HG03457 (cell line): ENCODE data around the gene MAN1A1.

Experiments used
- ATAC-seq: cut with Tn5 transposase; IDR thresholded peaks from one replicate; pipeline ENCODE4 v1.9.1; 2021; ENCODE audit warnings: moderate number of reproducible peaks; ENCODE audit not compliant: unreplicated experiment

The MAN1A1 gene

DNA sequence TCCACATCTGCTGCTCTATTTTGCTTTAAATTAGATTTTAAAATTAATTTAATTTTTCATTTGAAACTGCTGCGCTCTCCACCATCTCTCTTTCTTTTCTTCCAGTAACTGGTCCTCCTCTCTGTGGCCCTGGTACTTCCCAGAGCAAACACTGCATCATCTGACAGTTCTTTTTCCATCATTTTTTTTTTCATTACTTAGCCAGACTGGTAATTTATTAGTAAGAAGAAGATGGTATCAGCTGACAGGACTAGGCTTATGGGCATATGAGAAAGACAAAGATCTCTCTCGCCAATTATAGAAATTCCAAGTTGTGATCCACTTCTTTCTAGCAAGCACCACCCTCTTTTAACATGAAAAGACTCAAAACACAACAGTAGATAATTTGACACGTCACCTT is 197.4 kb downstream of the MAN1A1 start:
- no peak for ATAC-seq

DNA sequence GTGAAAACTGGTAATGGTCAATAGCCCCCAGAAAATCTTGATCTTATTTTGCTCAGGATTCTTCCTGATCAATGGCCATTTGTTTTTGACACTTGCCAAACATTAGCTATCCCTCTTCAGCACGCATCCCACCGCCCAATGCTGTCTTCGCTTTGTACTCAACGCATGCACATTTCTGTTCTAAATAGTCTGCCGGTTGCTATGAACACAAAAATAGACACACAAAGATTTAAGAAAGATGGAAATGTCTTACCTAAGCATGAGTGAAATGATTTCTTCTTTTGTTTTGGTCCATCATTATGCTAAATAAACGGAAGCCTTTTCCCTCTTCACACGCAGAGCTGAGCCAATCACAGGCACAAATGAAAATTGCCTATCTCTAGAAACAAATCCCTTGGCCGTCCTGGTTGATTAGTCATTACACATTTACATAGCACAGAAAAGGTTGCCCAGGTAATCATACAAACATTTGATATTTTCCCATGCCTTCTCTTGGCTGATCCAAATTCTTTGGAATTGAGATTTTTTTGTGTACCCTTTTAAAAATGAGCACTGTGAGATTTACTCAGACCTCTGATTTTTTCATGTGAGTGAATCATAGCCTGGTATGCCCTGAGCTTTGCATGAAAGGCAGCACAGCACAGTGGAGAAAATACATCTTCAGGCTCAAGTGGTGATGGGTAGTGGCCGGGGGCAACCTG is 200.6 kb downstream of the MAN1A1 start:
- ATAC-seq, result no peak

DNA sequence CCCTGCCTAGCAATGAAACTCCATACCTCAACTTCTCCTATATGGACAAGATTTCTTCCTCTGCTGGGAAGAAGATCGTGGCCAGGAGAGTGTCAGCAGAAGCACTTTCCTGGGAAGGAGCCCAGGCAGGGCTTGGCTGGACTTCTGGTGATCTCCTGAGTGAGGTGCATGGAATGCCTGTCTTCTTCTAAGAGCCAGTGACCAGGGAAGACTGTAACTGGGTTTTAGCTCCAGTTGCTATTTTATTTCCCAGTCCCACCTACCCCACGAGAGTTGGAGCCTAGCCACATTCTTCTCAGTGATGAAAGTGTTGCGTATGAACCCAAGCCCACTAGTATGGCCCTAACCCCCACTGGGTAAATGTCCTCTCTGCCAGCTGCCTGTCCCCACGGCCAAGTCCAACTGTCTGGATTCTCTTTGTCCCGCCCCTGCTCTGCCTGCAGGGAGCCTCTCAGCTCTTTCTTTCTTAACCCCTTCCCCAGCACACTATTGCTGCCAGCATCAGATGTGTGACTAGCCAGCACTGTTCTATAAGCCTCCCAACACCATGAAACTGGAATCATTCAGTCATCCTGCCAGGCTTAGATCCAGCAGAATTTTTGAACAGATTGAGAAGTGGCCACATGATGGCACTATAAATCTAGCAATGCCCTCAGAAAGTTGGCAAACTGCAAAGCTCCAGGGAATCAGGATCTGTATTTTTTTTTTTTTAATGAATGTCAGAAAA is 201.3 kb downstream of the MAN1A1 start:
- ATAC-seq, result no peak

DNA sequence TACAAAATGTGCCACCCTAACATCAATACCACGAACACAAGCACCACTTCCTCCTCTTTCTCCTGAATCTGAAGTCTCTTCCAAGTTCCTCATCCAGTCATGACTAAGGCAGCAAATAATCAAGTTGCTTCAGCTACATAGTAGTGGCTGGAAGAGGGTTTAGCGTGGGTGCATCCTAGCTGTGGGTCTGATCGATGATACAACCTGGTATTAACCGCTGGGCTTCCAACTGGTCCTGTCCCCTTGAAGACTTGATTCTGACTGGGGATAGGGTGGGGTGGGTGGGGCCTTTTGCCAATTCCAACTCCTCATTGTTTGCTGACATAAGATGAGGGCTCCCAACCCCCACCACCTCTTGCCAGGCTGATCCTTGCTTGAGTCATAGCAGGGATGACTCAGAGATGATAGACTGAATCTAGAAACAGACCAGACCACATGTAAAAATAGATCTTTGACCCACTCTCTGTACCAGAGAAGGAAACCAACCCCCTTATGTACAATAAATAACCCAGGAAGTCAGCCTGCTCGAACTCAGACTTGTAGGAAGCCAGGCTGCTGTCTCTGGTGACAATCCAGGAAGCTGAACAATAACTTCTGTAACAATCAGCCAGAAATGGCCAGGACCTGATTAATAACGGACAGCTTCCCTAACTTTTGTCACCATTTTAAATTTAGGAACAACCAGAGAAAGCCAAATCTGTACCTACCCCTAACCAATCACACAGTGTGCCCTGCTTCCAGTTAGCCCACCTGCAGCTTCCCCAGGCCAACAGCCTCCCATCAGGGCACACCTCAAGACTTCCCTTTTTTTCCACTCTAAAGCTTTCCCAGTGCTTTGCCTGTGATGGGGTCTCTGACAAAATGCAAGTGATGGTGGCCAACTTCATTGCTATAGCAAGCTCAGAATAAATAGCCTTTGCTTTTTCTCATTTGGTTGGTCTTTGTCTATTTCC is 202.2 kb downstream of the MAN1A1 start:
- ATAC-seq, result peak; percentile 99

DNA sequence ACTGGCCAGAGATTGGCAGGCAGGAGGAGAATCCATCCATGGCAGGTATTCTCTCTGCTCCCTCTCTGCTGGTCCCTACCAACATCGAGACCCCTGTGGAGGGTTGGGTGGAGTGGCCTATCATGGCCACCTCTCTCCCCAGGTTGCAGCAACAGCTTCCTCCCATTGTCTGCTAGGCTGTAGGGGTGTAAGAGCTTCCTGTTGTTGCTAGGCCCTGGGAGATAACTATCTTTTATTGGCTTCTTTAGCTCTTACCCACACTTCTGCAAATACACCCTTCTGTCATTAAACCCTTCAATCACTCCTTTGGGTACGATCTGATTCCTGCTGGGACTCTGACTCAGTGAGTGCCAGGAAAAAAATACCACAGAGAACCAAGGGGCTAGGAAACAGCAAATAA is 204.4 kb downstream of the MAN1A1 start:
- ATAC-seq, result no peak

DNA sequence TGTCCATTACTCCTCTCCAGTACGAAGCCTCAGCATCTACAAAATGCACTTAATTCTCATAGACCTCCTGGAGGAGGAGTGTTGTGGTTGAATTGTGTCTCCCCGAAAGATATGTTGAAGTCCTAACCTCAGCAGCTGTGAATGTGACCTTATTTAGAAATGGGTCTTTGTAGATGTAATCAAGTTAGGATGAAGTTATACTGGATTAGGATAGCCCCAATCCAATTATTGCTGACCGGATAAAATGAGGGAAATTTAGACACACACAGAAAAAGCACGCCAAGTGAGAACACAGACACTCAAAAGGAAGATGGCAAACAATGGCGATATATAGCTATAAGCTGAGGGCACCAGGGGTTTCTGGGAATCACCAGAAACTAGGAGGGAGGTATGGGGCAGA is 206.9 kb downstream of the MAN1A1 start:
- no peak for ATAC-seq

DNA sequence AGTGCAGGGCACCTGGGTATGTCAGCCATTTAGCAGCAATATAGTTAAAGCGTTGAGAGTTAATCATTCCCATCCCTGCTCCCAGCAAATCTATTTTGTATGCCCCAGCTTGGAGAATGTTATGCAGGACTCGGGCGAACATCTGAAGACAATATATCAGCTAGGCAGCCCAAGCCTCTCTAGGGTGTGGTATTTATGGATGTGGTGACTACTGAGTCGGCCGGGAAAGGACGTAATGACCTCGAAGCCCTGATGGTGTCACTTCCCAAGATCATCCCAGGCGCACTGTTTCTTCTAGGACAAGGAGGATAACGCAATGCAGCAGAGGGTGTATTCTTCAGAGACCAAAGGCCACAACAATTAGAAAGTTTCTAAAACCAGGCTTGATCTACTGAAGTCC is 207.5 kb downstream of the MAN1A1 start:
- ATAC-seq, result no peak

DNA sequence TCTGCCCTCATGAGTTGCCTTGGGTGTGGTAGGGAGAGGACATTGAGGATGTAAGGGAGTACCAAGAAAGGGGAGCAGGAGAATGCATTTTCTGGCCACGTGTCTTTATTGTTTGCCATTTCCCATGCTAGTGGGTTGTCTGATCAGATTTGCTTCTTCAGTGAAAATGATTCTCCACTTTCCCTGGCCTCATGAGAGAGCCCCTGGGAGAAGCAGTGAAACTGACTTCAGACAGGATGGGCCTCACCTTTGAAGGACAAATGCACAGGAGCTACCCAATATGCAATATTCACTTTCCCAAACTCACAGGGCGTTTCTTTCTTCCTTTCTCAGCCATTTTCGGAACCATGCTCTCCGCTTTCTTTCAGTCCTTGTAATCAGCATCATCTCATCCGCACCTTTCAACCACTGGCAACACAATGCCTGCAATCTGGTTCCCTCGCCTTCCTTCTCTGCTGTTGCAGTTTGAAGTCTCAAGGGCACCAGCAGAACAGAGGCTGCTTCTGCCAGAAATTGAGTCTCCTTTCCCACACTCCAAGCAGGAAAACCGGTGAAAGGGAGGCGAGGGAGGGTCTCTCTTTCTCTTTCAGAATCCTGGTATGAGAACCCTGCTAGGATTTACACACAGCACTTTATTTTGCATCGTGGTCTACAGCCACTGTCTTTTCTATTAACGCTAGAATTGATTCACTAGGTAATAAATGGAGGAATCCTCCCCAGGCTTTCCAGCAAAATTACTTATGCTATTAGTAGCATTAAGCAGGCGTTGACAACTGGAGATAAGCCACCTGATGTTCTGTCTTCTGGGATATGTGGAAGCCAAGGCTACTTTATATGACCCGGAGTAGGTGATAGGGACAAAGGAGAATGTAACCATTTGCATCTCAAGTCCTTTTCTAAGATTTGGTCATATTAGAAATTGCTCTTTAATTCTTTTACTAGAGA is 209.1 kb downstream of the MAN1A1 start:
- ATAC-seq, result no peak

DNA sequence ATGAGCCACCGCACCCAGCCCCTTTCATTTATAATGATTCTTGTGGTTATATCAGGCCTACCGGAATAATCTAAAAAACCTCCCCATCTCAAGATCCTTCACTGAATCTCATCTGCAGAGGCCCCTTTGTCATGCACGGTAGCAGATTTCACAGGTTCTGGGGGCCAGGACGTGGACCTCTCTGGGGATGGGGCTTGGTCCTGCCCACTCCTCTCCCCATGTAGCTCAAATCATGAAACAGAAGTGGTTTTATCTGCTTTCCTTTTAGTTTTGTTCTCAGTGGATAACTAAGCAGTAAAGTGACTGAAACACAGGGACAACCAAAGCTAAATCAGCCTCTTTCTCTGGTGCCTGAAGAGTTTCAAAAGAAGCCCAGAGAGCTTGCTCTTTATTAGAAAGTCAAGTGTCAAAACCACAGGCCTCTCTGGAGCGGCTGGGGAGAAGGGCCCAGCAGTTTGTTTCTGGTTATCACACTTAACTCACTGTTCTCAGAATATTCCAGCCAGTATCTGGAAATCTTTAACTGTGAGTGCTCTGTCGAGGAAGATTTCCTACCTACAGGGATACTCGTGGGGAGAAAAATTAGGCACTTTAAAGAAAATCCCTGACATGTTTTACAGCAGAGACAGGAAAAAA is 210.5 kb downstream of the MAN1A1 start:
- ATAC-seq, result no peak

DNA sequence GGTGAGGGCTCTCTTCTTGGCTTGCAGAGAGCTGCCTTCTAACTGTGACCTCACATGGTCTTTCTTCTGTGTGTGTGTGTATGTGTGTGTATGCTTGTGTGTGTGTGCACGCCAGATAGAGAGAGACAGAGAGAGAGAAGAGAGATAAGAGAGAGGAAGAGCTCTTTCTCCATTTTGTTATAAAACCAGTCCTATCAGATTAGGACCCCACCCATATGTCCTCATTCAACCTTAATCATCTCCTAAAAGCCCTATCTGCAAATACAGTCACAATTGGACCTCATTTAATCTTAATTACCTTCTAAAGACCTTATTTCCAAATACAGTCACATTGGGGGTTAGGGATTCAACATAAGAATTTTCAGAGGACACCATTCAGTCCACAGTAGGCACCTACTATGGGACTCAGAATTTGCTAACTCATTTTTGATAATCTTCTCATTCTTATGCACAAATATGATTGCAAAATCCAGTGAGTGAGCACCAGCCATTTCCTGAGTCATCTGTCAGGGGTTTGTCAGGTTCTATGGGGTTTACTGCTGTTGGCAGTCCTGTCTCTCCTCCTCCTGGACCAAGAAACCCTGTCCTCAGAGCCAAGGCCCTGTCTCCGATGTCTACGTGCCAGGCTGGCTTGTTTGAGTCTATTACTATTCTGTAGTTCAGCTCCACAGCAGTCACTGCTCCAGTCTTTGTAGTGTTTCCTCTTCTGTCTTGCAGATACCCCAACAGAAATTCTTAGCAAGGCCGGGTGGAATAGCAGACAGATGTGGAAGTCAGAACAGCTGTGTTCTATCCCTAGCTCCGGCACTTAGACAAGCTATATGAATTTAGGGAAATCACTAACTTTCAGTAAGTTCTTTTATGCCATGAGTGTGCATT is 212.1 kb downstream of the MAN1A1 start:
- no peak for ATAC-seq

DNA sequence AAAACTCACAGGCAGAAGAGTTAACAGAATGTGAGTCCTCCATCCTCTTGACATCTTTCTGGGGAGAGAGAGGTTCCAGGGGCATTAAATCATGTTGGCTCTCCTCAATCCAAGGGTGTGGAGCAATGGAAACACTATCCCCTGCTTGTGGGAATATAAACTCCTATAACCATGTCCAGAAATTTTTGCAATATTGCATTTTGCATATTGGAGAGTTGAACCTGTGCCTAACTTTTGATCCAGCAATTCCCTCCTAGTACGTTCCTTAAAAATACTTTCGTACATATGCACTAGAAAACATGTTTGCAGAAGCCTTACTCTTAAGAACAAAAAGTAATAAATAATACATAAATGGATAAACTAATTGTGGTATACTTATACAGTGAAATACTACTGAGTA is 214.8 kb downstream of the MAN1A1 start:
- ATAC-seq, result no peak

DNA sequence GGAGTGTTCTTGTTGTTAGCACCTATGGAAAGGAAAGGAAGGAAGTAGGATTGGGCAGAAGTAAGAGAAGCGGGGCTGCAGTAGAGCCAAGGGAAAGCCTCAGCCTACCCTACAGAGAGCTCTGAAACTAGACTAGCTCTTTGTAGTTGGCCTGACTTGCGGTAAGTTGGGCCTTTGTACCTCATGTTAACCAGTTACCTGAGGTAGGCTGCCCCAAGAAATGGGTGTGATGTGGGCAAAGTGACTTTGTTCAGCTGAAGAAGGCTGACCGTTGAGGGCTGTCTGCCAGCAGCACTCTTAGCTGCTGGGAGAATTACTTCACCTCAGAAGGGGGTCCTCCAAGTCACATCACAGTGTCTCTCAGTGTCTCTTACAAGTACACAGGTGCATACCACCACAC is 216.2 kb downstream of the MAN1A1 start:
- no peak for ATAC-seq

DNA sequence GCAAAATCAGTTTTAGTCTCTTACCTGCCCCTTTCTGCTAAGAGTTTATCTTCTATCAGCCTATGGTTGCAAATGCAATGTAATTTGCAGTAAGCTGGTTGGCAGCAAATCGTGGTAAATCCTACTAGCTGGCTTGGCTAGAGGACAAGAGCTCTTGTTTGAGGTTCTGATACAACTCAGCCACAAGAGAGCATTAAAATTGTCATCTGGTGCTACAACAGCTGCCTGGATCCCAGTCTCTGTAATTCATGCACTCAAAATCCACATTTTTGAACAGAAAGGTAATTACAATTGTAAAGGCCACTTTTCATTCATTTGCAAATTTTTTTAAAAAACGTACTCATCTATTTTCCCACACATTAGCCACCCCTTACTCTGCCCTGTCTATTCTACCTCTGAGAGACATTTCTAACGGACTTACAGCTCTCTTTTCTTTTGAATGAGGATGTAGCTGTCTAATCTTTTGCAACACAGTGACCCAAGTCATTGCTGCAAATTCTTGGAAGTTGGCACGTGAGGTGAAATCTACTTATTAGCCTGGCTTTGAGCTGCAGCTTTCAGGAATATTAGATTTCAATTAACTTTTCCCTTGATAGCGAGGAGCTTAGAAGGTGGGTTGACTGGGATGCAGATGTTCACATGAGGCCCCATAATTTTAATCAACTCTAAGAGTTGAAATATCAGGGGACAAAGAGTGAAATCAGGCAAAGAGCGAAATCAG is 217.1 kb downstream of the MAN1A1 start:
- ATAC-seq, result no peak

DNA sequence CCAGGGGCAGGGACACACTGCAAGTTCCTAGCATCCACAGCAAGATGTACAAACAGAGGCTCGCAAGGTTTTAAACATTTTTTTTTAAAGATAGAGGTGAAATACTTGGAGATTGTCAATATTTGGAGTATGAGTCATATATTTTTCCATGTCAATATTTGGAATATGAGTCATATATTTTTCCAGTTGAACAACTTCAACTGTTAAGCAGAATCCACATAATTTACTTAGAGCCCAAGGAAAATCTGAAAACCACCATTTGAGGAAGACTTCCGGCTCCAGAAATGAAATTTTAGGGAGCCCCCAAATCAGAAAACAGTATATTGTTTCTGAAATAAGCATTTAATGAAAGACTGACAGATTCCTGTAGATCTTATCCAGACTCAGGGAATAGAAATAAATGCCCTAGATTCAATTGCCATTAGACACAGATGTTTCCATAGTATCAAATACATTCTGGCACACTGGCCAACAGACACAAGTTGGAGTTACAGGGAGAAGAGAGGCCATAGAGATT is 219.5 kb downstream of the MAN1A1 start:
- ATAC-seq, result no peak

DNA sequence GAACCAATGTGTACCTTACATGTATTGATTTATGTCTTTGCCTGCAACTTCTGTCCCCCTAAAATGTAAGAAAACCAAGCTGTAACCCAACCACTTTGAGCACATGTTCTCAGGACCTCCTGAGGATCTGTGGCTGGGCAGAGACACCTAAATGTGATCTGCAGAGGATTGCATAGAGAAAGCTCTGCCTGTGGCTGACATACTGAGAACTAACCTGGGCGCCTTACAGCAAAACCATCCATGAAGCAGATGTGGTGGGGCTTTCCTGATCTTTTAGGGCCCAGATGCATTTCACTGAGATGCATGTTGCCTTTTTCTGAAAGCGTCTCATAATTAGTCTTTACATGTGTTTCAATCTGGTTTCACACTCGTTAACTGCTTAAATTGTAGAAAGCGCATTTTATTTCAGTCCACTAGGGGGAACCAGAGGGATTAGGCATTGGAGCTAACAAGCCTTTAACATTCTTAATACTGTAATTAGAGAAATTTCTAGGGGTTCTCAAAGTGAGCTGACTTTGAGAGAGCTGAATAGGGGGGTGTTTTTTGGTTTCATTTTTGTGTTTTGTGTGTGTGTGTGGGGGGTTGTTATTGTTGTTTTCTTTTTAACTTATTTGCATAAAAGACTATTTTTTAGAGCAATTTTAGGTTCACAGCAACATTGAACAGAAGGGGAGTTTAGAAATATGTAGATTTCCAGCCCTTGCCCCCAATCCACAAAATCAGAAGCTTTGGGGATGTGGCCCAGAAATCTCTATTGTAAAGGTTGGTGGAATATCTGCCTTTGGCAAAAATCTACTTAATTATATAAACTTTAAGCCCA is 220.2 kb downstream of the MAN1A1 start:
- no peak for ATAC-seq

DNA sequence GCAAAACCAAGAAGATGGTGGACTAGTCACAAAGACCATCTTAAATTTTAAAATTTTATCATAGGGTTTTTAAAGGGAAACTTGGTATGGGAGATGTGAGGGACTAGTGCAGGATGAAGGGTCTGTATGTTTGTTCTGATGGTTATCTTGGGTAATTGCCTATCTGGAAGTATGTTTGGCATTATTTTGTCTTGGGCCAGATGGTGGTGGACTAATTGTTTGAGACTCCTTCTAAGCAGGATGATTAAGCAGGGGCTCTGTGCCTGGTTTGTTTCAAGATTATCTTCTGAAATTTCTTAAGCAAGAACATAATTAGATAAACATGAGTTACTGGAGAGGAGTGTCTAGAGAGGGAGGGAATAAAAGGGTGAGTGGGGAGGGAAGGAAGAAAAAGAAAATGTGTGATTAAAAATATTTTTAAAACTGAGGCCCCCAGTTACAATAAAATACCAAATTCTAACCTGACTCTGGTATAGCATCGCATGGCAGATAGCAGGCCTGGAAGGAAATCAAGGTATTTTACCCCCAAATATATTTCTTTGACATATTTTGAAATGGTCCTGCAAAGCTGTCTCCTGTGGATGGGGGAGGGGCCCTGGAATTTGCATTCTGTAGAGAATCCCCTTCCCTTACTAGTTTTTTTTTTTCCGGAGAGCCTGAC is 221.2 kb downstream of the MAN1A1 start:
- ATAC-seq, result no peak

DNA sequence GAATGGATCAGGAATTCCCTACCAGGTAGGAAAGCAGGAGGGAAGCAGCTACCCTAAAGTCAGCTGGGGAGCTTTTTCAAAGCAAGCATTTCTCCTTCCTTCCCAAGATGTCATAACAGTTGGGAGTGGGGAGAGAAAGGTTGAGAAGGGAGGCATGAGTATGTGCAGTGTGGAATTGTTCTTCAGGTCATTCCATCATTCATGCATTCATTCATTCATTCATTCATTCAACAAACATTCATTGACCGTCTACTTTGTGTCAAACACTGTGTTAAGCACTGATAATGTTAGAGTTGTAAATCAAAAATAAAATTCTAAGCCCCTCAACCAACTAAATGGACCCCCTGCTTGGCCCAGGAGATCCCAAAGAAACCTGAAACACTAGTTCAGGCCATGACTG is 221.9 kb downstream of the MAN1A1 start:
- no peak for ATAC-seq
